GM19395 (cell line): Measurements from ENCODE around the gene GNB3.

Source experiments
- ATAC-seq: cut with Tn5 transposase; IDR thresholded peaks from one replicate; pipeline ENCODE4 v1.9.1; 2021; ENCODE audit warnings: mild to moderate bottlenecking, moderate library complexity; ENCODE audit not compliant: unreplicated experiment

Gene GNB3

DNA sequence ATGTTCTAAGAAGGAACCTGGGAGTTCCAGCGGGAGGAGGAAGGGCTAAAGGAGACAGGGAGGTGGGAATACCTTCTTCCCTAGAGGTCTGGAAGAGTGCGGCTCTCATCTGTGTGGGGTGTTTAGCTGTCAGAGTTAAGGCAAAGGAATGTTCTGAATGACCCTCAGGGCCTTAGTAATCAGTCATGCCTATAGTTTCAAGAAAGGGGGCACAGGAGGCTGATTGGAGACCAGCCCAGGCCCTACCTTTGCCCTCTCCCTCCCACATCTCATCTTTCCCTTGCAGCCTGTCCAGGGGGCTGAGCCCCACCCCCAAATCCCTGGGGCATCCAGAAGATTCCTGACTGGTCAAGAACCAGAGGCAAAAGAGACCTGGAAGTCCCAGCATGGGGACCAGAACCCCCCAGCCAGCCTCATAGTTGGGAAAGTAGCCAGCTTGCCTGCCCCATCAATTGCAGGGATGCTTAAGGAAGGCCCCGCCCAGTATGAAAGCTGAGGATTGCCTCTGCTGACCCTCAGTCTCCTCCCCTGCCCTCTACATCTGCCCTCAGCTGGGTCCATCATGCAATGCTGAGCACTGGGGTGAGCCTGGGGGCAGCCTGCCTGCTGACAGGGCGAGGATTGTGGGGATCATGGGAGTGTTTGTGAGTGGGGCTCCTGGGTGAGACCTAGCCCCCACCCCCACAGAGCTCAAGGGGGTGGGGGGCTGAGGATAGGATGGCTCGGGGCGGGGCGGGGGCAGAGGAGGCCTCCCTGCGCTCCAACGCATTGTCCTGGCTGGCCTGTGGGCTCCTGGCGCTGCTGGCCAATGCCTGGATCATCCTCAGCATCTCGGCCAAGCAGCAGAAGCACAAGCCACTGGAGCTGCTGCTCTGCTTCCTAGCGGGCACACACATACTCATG is 17.3 kb upstream of the GNB3 start:
- no peak for ATAC-seq

DNA sequence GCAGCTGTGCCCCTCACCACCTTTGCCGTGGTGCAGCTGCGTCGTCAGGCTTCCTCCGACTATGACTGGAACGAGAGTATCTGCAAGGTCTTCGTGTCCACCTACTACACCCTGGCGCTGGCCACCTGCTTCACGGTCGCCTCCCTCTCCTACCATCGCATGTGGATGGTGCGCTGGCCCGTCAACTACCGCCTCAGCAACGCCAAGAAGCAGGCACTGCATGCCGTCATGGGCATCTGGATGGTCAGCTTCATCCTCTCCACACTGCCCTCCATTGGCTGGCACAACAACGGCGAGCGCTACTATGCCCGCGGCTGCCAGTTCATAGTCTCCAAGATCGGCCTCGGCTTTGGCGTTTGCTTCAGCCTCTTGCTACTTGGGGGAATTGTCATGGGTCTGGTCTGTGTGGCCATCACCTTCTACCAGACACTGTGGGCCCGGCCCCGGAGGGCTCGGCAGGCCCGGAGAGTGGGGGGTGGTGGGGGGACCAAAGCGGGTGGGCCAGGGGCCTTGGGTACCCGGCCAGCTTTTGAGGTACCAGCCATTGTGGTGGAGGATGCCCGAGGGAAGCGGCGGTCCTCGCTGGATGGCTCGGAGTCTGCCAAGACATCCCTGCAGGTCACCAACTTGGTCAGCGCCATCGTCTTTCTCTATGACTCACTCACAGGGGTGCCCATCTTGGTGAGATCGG is 16.5 kb upstream of the GNB3 start:
- no peak for ATAC-seq

DNA sequence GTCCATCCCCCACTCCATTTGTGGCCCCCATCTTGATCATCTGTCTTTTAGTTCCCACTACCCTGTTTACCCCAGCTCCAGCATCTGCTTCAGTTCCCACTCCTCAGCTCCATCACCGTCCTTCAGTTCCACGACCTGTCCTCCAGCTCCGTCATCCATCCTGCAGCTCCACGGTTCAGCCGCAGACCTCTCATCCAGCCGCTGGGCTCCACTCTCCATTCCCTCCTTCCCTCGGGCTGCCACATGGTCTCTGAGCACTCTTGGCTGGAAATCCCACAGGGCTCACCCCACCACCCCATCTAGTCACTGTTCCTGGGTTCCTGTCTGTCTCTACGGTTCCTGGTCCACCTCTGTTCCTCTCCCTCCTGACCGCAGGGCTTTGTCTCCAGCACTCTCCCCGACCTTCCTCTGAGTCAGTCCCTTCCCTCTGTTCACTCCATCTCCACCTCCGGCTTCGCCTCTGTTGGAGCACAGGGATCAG is 15.8 kb upstream of the GNB3 start:
- ATAC-seq, result no peak

DNA sequence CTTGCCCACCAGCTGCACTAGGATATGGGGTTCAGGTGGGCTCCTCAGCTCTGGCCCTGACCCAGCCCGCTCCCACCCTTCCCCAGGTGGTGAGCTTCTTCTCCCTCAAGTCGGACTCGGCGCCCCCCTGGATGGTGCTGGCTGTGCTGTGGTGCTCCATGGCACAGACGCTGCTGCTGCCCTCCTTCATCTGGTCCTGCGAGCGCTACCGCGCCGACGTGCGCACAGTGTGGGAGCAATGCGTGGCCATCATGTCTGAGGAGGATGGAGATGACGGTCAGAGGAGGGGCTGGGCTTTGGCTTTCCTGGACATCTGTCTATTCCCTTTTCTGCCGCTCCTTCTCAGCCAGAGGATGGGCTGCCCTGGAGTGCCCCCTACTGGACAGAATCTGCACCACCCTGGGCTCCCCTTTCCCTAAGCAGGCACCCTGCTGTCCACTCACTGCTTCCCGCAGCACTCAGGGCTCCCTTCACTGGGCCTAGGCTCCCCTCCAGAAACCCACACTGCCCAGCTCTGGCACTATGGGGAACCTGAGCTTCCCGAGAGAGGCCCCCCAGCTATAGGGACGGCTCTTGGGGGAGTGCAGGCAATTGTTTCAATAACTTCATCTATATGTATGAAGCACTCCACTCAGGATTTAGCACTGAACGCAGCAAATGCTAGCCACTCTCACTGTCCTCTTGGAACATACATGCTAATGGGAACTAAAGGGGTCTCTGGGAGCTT is 15.2 kb upstream of the GNB3 start:
- ATAC-seq, result no peak

DNA sequence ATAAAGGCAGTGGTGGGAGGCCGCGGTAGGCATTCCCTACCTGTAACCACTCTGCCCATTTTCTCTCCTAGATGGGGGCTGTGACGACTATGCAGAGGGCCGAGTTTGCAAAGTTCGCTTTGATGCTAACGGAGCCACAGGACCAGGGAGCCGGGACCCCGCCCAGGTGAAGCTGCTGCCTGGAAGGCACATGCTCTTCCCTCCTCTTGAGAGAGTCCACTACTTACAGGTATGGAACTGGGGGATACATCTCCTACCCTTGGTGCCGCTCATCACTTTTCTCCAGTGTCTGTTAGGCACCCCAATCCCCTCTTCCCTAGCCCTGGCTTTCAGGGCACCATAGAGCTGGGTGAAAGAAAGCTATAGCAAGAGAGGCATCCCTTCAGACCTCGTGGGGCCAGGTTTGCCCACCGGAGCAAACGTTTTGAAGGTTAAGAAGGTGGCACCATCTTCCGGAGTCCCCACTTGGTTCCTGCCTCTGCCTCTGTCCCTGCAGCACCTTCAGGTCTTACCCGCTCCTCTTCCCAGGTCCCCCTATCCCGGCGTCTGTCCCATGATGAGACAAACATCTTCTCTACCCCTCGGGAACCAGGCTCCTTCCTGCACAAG is 14.5 kb upstream of the GNB3 start:
- no peak for ATAC-seq

DNA sequence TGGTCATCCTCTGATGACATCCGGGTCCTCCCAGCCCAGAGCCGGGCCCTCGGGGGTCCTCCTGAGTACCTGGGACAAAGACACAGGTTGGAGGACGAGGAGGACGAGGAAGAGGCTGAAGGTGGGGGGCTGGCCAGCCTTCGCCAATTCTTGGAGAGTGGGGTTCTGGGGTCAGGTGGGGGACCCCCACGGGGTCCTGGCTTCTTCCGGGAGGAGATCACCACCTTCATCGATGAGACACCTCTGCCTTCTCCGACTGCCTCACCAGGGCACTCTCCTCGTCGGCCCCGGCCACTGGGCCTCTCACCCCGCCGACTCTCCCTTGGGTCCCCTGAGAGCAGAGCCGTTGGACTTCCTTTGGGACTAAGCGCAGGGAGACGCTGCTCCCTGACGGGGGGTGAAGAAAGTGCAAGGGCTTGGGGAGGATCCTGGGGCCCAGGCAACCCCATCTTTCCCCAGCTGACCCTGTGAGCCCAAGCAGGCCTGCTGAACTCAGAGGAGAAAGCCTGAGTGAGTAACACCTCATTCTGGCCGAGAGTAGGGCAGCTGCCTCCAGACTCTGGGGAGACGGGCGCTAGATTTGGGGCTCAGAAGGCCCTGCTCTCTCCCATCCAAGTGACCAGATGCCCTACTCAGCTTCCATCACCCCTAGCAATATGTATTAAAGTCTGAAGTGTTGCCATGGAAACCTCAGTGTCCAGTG is 13.8 kb upstream of the GNB3 start:
- ATAC-seq, result no peak

DNA sequence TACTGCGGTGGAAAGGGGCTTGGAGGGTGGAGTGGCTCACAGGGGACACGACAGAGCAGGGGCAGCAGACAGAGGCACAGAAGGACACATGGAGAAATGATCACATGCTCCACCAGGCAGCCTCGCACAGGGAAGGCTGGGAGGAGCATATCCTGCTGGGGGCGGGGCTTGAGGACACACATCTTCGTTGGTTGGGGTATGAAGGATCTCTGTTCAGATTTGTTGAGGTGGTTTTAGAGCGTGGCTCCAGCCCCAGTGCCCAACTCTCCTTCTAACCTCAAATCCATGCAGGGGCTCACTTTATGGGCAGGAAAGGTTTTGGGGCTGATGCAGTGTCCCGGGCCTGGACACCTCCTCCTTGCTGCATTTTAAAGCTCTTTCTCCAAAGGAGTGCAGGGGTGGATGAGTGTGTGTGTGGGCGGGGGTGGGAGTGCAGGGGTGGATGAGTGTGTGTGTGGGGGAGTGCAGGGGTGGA is 13.3 kb upstream of the GNB3 start:
- ATAC-seq, result no peak

DNA sequence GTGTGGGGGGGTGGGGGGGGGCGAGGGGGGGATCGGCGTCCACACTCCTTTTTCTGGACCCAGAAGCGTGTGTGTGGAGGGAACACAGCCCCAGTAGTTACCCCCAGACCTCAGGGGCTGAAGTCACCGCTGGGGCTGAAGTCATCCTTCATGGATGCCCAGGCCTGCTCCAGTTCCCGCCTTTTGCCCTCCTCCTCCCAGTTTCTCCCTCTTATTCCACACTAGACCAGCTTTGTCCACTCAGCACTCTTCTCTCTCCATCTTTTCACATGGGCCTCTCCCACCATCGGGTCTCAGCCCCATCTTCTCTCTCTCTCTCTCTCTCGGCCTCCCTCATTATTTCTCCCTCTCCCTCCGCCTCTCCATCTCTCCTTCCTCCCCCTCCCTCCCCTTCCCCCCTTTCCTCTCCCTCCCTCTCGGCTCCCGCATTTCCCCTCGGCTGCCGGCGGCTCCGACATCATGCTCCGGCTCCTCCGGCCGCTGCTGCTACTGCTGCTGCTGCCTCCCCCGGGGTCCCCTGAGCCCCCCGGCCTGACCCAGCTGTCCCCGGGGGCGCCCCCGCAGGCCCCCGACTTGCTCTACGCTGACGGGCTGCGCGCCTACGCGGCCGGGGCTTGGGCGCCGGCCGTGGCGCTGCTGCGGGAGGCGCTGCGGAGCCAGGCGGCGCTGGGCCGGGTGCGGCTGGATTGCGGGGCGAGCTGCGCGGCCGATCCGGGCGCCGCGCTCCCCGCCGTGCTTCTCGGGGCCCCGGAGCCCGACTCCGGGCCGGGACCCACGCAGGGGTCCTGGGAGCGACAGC is 12.5 kb upstream of the GNB3 start, which contains the start of gene P3H3:
TSS of gene P3H3 (plus strand) at position 426 of the 799 bp plus-strand sequence. CDS start at position 460, 34 bp downstream.
- ATAC-seq, result no peak

DNA sequence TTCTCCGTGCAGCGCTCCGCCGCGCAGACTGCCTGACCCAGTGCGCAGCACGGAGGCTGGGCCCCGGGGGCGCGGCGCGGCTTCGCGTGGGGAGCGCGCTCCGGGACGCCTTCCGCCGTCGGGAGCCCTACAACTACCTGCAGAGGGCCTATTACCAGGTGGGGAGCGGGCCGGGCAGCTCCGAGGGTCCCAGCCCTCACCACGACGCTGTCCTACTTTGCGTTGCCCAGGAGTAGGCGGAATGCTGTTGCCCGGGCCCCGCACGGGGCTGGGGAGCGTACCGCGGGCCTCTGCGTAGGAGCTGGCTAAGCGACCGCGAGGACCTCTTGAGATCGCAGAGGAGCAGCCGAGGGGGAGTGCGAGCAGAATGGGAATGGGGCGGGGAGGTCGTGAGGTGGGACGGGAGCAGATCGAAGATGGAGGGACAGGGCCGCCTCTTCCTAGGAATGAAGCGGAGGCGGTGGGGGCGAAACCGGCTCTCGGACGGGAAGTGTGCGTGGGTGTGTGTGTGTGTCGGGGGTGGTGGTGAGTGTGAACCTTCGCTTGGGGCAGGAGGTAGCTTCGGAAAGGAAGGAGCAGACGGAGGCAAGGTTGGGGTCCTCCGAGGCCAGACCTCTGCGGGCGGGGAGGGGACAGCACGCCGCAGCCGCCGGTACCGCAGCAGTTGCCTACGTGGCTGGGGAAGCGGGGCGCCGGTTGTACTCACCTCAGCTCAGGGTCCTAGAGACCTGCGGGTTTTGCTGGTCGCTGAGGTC is 11.8 kb upstream of the GNB3 start:
- ATAC-seq, result no peak

DNA sequence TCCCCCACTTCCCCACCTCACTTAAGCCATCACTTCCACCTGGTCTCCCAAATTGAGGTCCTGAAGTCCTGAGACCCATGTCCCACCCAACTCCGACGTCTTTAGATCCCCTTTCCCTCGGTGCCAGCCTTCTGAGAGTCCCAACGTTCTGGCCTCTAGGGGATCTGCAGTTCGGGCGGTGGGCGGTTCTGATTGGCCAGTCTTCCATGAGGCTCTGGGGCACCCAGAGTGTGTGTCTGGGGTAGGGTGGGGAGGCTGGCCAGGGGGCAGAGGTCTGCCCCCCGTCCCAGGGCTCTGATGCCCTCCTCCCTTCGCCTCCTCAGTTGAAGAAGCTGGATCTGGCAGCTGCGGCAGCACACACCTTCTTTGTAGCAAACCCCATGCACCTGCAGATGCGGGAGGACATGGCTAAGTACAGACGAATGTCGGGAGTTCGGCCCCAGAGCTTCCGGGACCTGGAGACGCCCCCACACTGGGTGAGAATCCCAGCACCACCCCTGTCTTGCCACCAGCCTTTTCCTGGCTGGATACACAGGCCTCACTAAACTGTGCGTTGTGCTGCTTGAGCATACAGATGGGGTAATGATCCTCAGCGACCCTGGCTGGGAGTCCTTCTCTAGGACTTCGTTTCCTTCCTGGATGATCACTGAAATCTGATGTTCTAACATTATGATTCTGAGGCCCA is 11.0 kb upstream of the GNB3 start:
- no peak for ATAC-seq

DNA sequence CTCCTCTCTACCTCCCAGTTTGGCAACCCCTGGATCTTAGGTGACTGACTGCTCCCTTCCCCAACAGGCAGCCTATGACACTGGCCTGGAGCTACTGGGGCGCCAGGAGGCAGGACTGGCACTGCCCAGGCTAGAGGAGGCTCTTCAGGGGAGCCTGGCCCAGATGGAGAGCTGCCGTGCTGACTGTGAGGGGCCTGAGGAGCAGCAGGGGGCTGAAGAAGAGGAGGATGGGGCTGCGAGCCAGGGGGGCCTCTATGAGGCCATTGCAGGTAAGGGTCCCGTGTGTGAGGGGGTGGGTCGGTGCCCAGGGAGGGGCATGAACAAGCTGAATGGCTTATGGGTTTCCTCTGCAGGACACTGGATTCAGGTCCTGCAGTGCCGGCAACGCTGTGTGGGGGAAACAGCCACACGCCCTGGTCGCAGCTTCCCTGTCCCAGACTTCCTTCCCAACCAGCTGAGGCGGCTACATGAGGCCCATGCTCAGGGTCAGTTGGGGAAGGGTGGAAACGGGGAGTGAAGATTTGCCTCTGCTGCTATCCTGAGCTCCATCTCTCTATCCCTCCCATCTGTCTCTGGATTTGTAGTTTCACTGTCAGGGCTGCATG is 10.3 kb upstream of the GNB3 start:
- ATAC-seq, result no peak

DNA sequence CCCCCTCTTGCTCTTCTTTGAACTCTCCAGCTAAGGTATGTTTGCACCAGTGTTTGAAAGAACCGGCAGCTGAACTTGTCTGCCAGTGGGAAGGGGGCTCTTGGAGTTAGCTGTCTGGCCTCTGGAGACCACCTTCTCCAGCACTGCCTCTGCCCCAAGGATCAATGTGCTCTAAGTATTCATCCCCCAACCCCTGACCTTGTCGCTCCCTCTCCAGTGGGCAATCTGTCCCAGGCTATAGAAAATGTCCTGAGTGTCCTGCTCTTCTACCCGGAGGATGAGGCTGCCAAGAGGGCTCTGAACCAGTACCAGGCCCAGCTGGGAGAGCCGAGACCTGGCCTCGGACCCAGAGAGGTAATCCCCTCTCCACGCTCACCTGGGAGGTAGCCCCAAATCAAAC is 9.7 kb upstream of the GNB3 start:
- no peak for ATAC-seq

DNA sequence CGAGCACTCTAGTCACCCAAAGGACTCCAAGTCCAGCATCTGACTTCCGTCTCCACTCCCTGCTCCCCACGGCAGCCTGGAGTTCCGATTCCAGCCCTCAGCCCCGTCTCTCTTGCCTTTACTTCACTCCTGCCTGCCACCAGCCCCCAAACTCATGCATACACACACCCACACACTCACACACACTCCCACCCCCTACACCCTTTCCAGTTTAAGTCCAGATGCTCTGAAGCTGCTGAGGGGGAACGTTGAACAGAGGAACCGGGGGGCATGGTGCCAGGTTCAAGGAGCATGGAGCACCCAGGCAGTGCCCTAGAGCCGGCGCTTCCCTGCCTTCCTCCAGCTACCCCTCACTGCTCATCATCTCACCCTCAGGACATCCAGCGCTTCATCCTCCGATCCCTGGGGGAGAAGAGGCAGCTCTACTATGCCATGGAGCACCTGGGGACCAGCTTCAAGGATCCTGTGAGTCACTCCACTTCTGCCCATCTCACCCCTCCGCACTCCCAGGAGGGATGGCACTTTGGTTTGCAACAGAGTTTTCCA is 9.2 kb upstream of the GNB3 start:
- ATAC-seq, result no peak

DNA sequence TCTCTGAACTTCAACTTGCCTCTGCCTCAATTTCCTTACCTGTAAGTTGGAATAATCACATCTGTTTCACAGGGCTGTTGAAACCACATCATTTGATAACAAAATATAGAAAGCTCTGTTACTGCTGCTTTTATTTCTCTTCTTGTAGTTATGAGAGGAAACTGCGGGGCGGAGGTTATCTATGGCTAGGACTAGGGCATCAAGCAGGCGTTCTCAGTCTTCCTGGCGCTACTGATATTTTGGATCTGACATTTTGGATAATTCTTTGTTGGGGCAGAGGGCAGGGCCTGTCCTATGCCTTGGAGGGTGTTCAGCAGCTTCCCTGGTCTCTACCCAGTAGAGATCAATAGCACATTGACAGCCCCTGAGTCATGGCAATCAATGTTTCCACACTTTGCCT is 8.6 kb upstream of the GNB3 start:
- no peak for ATAC-seq

DNA sequence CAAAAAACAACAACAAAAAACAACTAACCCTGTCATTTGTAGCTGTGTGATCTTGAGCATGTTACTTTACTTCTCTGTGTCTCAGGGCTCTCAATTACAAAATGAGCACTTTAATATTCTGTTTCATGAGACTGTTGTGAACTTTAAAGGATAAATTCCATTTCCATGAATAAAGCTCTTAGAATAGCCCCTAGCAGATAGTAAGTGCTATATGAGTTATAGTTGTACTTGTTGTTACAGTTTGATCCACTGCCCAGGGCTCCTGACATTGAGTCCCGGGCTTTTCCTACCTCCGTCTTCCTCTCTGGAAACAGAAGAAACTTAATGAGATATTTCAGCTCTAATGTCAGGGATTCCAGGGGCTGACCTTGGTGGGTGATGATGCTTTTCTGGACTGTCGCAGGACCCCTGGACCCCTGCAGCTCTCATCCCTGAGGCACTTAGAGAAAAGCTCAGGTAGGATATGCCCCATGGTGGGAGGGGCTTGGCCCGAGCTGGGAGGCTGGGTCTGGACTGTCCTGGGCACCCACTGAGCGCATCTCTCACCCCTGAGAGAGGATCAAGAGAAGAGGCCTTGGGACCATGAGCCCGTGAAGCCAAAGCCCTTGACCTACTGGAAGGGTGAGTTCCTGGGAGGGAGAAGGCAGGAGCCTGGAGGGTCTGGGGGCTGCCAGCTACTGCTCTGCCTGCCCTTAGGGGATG is 7.4 kb upstream of the GNB3 start:
- no peak for ATAC-seq

DNA sequence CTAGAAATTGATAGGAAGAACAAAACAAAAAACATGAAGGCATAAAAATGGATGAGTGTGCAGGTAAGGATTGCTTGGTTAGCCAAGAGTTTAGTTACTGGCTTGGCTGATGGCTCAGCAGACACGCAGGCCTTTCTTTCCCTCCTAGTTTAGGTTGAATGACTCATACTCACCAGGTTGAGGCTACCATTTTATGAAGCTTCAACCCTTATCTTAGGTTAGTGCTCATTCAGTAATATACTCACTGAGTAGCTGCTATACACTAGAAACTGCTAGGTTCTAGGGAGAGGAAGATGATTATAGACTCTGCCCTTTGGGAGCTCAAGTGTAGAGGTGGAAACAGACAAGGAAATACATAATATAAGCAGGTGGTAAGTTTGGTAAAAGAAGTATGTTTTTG is 6.5 kb upstream of the GNB3 start:
- no peak for ATAC-seq

DNA sequence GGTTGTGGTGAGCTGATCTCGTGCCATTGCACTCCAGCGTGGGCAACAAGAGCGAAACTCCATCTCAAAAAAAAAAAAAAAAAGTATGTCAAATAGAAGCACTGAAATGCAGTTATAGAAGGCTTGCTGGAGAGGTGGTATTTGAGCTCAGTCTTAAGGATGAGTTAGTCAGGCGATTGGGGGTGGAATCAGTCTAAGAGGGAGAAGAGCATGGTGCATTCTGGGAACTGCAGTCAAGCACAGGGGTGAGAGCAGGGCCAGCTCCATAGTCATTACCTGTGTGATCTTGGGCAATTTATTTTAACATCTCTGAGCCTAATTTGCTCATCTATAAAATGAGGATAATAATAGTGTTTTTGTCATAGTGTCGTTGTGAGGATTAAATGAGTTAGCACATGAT is 5.9 kb upstream of the GNB3 start:
- no peak for ATAC-seq
